Caco-2 (cell line): Measurements from ENCODE around the gene SLC37A1. TPM values are rescaled to one million over a fixed set of nuclear protein-coding genes. Genes with fewer than 3 reads are reported as not detected.

Experiments used
- BruUV-seq: library from RNA; stranded (reverse); fragments of 400-500 nt; replicated peaks from 2 replicates; lab custom pipeline; 2021; lab: Mats Ljungman, UMichigan
- CTCF ChIA-PET: fragments of 300-600 bp; sonication (Branson Sonifier 250); formaldehyde crosslinking; loops from one replicate; lab custom pipeline; 2022; ENCODE audit warnings: antibody characterized with exemption; lab: Charles Lee
- POLR2A ChIA-PET: fragments of 300-600 bp; sonication (Branson Sonifier 250); formaldehyde crosslinking; loops from one replicate; lab custom pipeline; 2022; ENCODE audit warnings: antibody characterized with exemption; lab: Charles Lee
- DNase-seq, 2 experiments: peaks; one replicate each; pipeline versions ENCODE4 v3.0.0 to v3.0.0-alpha.2; 2020 to 2022
- H3K27me3 ChIP-seq: replicated peaks from 2 replicates; pipeline ENCODE4 v1.6.0; 2011; ENCODE audit warnings: low read length; ENCODE audit not compliant: control insufficient read depth, insufficient read depth
- H3K36me3 ChIP-seq: 2 replicates; pipeline ENCODE4 v1.5.1; 2011; ENCODE audit warnings: low read length; ENCODE audit not compliant: control insufficient read depth, insufficient read depth
- H3K4me1 ChIP-seq: fragments of 250-450 bp; sonication (Bioruptor Pico); 2 replicates; pipeline ENCODE4 v1.5.1; 2020; ENCODE audit warnings: mild to moderate bottlenecking
- H3K4me3 ChIP-seq: 2 replicates; pipeline ENCODE4 v1.5.1; 2011; ENCODE audit warnings: low read depth, mild to moderate bottlenecking, control low read depth, low read length
- H3K9me3 ChIP-seq: fragments of 250-450 bp; sonication (Bioruptor Pico); 2 replicates; pipeline ENCODE4 v1.5.1; 2020; ENCODE audit warnings: mild to moderate bottlenecking, moderate library complexity
- H3K27ac Mint-ChIP-seq: one replicate; pipeline ENCODE4 v1.8.0; 2022; ENCODE audit warnings: mixed read lengths; ENCODE audit not compliant: unreplicated experiment
- H3K27me3 Mint-ChIP-seq: one replicate; pipeline ENCODE4 v1.8.0; 2022; ENCODE audit warnings: mixed read lengths; ENCODE audit not compliant: insufficient read depth, unreplicated experiment
- H3K36me3 Mint-ChIP-seq: one replicate; pipeline ENCODE4 v1.8.0; 2022; ENCODE audit warnings: mild to moderate bottlenecking, mixed read lengths; ENCODE audit not compliant: insufficient read depth, unreplicated experiment
- H3K4me1 Mint-ChIP-seq: one replicate; pipeline ENCODE4 v1.8.0; 2022; ENCODE audit warnings: low read depth, mixed read lengths; ENCODE audit not compliant: unreplicated experiment
- H3K4me3 Mint-ChIP-seq: one replicate; pipeline ENCODE4 v1.8.0; 2022; ENCODE audit warnings: mild to moderate bottlenecking, moderate library complexity, mixed read lengths; ENCODE audit not compliant: unreplicated experiment
- H3K9me3 Mint-ChIP-seq: one replicate; pipeline ENCODE4 v1.8.0; 2022; ENCODE audit warnings: mixed read lengths; ENCODE audit not compliant: unreplicated experiment
- intact Hi-C: fragments of 100-400 bp; cut with micrococcal nuclease; formaldehyde crosslinking; loops from one replicate; pipeline ENCODE4 v1.10.0; 2022; ENCODE audit not compliant: unreplicated experiment
- total RNA-seq: library from RNA; stranded (reverse); gene quantifications from 2 replicates; pipeline ENCODE4 v1.2.3, GENCODE V29; 2022
- TF ChIP-seq, protein P1 (sequence below), 2 experiments: fragments of 200-600 bp in 1 of 2; IDR thresholded peaks; 1 replicate in 1 of 2; 2 replicates in 1 of 2; pipeline versions ENCODE4 v1.5.1 to v1.8.0; 2011 to 2022; ENCODE audit warnings: antibody characterized with exemption in 1 of 2, control low read depth in 1 of 2, inconsistent platforms in 1 of 2, low read depth in 1 of 2, low read length in 1 of 2, mild to moderate bottlenecking in 1 of 2, moderate library complexity in 1 of 2; ENCODE audit not compliant: insufficient read depth in 1 of 2, severe bottlenecking in 1 of 2, unreplicated experiment in 1 of 2

SLC37A1 gene
- total RNA-seq, 1 experiment from 2014 or later: 9.8 TPM

DNA sequence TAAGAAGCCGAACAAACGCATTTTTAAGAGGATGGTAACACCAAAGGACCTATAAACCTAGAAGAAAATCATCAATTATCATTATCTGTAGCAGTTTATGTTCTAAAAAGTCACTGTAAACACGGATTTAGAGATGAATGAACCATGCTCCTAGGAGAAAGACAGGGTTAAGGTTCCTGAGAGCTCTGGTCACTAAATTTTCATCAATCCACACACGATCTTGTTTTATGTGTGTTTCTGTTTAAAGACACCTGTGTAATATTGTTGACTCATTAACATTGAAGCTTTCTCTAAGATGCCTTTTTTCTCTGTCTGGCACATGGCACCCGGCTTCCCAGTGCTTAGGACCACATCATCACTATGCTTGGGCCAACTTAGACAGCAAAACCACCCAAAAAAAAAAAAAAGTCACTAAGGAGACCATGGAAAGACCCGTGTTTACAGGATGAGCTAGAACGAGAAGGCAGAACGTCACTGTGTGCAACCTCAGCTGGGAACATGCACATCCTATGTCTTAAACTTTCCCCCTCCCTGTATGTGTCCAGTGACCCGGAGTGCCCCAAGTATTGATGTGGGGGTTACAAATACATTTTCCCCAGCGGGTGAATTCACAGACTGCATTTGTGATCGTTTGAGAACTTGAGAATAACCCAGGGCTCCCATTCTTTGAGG, 84.0 kb downstream of the SLC37A1 start:
- peaks cover 8% of the 10 kb centered on the region for H3K9me3 Mint-ChIP-seq
- intact Hi-C loops: no loop called here

DNA sequence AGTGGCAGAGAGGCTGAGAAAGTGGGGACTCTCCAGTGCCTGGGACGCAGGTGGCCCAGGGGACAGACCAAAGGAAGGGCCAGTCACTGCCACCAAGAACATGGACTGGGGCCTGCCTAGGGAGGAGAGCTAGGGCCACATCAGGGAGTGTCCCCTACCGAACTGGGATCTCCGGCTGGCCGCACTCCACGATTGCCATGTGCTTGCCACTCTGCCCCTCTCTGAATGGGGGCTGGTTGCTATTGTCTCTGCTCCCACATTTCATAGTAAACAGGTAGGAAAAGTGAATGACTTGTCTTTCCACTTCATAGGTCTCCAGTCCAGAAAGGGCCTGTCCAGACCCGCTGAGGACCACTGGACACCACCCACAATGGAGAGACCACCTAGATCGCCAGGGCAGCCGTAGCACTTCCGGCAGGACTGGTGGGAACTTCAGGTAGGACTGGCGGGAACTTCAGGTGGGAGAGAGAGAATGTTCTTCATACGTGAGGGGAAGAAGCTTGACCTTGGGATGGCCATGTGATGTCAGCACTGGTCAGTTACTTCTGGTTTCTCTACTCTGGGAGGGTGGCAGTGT, 84.6 kb downstream of the SLC37A1 start:
- H3K27ac Mint-ChIP-seq: no peak overlapping the region
- H3K36me3 Mint-ChIP-seq: peaks cover 6% of the 10 kb centered on the region
- Histone ChIP-seq H3K4me1 (peaks cover 5% of the 10 kb centered on the region), H3K4me3 (no peak overlapping the region), H3K36me3 (no peaks in the 10 kb centered on the region), H3K27me3 (no peaks in the 10 kb centered on the region), H3K9me3 (no peaks in the 10 kb centered on the region)
- TF ChIP-seq, protein P1, sequence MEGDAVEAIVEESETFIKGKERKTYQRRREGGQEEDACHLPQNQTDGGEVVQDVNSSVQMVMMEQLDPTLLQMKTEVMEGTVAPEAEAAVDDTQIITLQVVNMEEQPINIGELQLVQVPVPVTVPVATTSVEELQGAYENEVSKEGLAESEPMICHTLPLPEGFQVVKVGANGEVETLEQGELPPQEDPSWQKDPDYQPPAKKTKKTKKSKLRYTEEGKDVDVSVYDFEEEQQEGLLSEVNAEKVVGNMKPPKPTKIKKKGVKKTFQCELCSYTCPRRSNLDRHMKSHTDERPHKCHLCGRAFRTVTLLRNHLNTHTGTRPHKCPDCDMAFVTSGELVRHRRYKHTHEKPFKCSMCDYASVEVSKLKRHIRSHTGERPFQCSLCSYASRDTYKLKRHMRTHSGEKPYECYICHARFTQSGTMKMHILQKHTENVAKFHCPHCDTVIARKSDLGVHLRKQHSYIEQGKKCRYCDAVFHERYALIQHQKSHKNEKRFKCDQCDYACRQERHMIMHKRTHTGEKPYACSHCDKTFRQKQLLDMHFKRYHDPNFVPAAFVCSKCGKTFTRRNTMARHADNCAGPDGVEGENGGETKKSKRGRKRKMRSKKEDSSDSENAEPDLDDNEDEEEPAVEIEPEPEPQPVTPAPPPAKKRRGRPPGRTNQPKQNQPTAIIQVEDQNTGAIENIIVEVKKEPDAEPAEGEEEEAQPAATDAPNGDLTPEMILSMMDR (IDR thresholded peaks at IDR 0.05; ENCODE audit: insufficient read depth in 1 of 2, low read depth in 1 of 2, low read length in 1 of 2, severe bottlenecking in 1 of 2, unreplicated experiment in 1 of 2): no peak
- no peak overlapping the region for H3K4me3 Mint-ChIP-seq
- DNase-seq: peak in 1 of 2 experiments; percentile 2
- no peaks in the 10 kb centered on the region for H3K27me3 Mint-ChIP-seq
- H3K9me3 Mint-ChIP-seq: peaks cover 8% of the 10 kb centered on the region
- BruUV-seq: no TSS peak
- CTCF ChIA-PET: no interaction called here
- intact Hi-C loops: no loop called here
- POLR2A ChIA-PET: no interaction called here
- H3K4me1 Mint-ChIP-seq: no peaks in the 10 kb centered on the region

More for the DNA sequence above, 84.0 kb downstream of the SLC37A1 start:
- POLR2A ChIA-PET: interaction anchor here (0.7 kb wide), 1 partner anchor 377 kb away, joined by 3 read pairs; the partner anchor contains the start of gene PKNOX1
- Mint-ChIP-seq H3K36me3 (peaks cover 6% of the 10 kb centered on the region), H3K27ac (no peak overlapping the region), H3K27me3 (no peaks in the 10 kb centered on the region), H3K4me1 (no peaks in the 10 kb centered on the region), H3K4me3 (no peak overlapping the region)
- peak in 1 of 2 experiments; percentile 9 for DNase-seq
- Histone ChIP-seq H3K4me3 (no peak overlapping the region), H3K9me3 (no peaks in the 10 kb centered on the region), H3K36me3 (no peaks in the 10 kb centered on the region), H3K27me3 (no peaks in the 10 kb centered on the region), H3K4me1 (peaks cover 5% of the 10 kb centered on the region)
- CTCF ChIA-PET: no interaction called here
- TF ChIP-seq, protein P1 (IDR thresholded peaks at IDR 0.05; ENCODE audit: insufficient read depth in 1 of 2, low read depth in 1 of 2, low read length in 1 of 2, severe bottlenecking in 1 of 2, unreplicated experiment in 1 of 2): no peak
- no TSS peak for BruUV-seq

DNA sequence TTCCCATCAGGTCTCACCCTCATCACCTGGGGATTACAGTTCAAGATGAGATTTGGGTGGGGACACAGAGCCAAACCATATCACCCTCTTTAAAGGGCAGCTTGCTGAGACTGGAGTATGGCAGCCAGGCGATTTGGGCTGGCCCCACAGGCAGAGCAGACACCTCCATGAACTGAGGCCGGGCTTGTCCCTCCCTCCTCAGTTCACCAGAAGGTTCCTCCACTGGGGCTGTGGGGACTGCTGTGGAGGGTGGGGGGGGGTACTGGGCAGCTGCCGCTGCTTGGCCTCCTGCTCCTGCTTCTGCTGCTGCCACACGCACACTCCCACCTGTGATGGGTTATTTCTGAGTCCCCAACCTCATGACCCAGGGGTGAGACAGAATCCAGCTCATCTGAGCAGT, 85.8 kb downstream of the SLC37A1 start:
- H3K36me3 ChIP-seq: no peaks in the 10 kb centered on the region
- peaks cover 6% of the 10 kb centered on the region; the same call in 1 of the 2 replicates for H3K9me3 ChIP-seq
- H3K4me1 ChIP-seq: no peaks in the 10 kb centered on the region
- BruUV-seq: no TSS peak
- Mint-ChIP-seq H3K4me3 (no peak overlapping the region), H3K4me1 (no peaks in the 10 kb centered on the region), H3K9me3 (peaks cover 14% of the 10 kb centered on the region), H3K27me3 (no peaks in the 10 kb centered on the region), H3K36me3 (peaks cover 6% of the 10 kb centered on the region), H3K27ac (no peak overlapping the region)
- ChIA-PET POLR2A (no interaction called here), CTCF (no interaction called here)
- intact Hi-C loops: no loop called here
- TF ChIP-seq, protein P1 (IDR thresholded peaks at IDR 0.05; ENCODE audit: insufficient read depth in 1 of 2, low read depth in 1 of 2, low read length in 1 of 2, severe bottlenecking in 1 of 2, unreplicated experiment in 1 of 2): no peak
- H3K4me3 ChIP-seq: no peak overlapping the region
- no peaks in the 10 kb centered on the region for H3K27me3 ChIP-seq
- DNase-seq: peak in 1 of 2 experiments; percentile 12
